Measurements from ENCODE around the gene NALCN.

Gene NALCN

DNA sequence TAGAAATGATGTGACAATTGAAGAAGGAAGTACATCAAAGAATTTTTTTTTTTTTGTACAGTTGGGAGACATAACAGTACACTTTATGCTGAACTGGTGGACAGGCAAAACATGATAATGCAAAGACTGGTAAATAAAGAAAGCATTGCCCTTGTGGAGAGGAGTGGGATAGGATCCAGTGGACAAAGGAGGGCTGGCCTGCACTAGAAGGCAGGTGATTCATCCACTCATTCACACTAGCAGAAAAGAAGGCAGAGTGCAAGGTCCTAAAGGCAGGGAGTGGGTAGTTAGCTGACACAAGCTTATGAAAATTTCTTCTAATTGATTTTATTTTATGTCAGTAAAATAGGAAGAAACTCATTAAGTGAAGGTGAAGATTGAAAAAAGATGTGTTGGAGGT lies 17.6 kb upstream of the NALCN start:
- no peaks in the 10 kb centered on the region for H3K4me1 ChIP-seq (ENCODE audit: insufficient read depth, insufficient read length)
- no peaks in the 10 kb centered on the region for H3K27me3 ChIP-seq (ENCODE audit: insufficient read depth, insufficient read length)
- H3K9ac ChIP-seq (ENCODE audit: insufficient read length, low read depth): no peak overlapping the region
- no peak overlapping the region for H3K4me3 ChIP-seq (ENCODE audit: insufficient read length, low read depth)
- no peak for TF ChIP-seq ZNF274 (IDR thresholded peaks at IDR 0.05; ENCODE audit: low read depth, low read length)
- TF ChIP-seq SUZ12 (IDR thresholded peaks at IDR 0.05; ENCODE audit: extremely low read depth, insufficient read depth, insufficient read length): no peak
- no peak for TF ChIP-seq YY1 (IDR thresholded peaks at IDR 0.05; ENCODE audit: insufficient read depth, insufficient read length)
- no peaks in the 10 kb centered on the region for H3K9me3 ChIP-seq (ENCODE audit: insufficient read depth, low read length)
- no peaks in the 10 kb centered on the region for H3K36me3 ChIP-seq (ENCODE audit: insufficient read depth, insufficient read length, low read length)
- DNase-seq (ENCODE audit: low read depth, low spot score): no peak

DNA sequence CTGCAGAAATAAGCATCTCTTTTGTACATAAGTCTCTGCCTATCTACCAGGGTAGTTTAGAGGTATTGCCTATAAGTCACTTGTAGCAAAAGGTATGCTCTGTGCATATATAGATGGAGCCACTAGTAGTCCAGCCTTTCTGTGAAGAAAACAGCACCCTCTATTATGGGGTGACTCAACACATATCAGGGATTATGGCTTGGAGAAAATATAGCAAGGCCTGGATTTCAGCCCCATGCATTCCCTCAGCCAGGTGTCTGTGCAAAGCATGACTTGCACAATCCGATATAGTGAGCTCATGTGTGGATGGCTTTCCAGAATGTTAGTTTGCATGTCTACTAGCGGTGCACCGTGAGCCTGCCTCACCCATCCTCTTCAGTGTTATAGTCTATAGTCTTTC lies 13.4 kb upstream of the NALCN start:
- DNase-seq (ENCODE audit: low read depth, low spot score): no peak
- H3K4me1 ChIP-seq (ENCODE audit: insufficient read depth, insufficient read length): no peaks in the 10 kb centered on the region
- H3K9me3 ChIP-seq (ENCODE audit: insufficient read depth, low read length): no peaks in the 10 kb centered on the region
- H3K9ac ChIP-seq (ENCODE audit: insufficient read length, low read depth): no peak overlapping the region
- H3K36me3 ChIP-seq (ENCODE audit: insufficient read depth, insufficient read length, low read length): no peaks in the 10 kb centered on the region
- H3K27me3 ChIP-seq (ENCODE audit: insufficient read depth, insufficient read length): no peaks in the 10 kb centered on the region
- no peak overlapping the region for H3K4me3 ChIP-seq (ENCODE audit: insufficient read length, low read depth)
- TF ChIP-seq ZNF274 (IDR thresholded peaks at IDR 0.05; ENCODE audit: low read depth, low read length): no peak
- no peak for TF ChIP-seq SUZ12 (IDR thresholded peaks at IDR 0.05; ENCODE audit: extremely low read depth, insufficient read depth, insufficient read length)
- no peak for TF ChIP-seq YY1 (IDR thresholded peaks at IDR 0.05; ENCODE audit: insufficient read depth, insufficient read length)

DNA sequence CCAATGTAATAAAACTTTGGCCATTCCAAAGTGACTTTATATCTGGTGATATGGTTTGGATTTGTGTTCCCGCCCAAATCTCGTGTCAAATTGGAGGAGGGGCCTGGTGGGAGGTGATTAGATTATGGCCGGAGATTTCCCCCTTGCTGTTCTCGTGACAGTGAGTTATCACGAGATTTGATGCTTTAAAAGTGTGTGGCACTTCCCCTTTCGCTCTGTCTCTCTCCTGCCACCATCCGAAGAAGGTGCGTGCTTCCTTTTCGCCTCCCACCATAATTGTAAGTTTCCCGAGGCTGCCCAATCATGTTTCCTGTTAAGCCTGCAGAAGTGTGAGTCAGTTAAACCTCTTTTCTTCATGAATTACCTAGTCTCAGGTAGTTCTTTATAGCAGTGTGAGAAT lies 9.3 kb upstream of the NALCN start:
- H3K9ac ChIP-seq (ENCODE audit: insufficient read length, low read depth): no peak overlapping the region
- no peaks in the 10 kb centered on the region for H3K36me3 ChIP-seq (ENCODE audit: insufficient read depth, insufficient read length, low read length)
- TF ChIP-seq SUZ12 (IDR thresholded peaks at IDR 0.05; ENCODE audit: extremely low read depth, insufficient read depth, insufficient read length) (no peak), ZNF274 (IDR thresholded peaks at IDR 0.05; ENCODE audit: low read depth, low read length) (no peak), YY1 (IDR thresholded peaks at IDR 0.05; ENCODE audit: insufficient read depth, insufficient read length) (no peak)

DNA sequence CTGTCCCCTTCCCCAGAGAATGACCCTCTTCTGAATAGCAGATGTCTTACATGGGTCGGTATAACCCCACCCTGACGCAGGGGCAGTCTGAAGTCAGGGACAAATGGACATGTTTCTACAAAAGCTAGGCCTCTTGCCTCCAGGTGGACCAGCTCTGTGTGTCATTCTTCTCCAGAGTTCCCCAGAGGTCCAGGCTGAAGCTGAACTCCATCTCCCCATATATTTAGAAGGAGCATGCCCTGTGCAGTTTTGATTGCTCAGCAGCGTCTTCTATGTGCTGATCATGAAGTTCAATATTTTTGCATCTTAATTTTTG lies 8.8 kb upstream of the NALCN start:
- Histone ChIP-seq H3K9ac (ENCODE audit: insufficient read length, low read depth) (no peak overlapping the region), H3K4me1 (ENCODE audit: insufficient read depth, insufficient read length) (no peaks in the 10 kb centered on the region), H3K9me3 (ENCODE audit: insufficient read depth, low read length) (no peaks in the 10 kb centered on the region), H3K4me3 (ENCODE audit: insufficient read length, low read depth) (no peak overlapping the region), H3K27me3 (ENCODE audit: insufficient read depth, insufficient read length) (no peaks in the 10 kb centered on the region), H3K36me3 (ENCODE audit: insufficient read depth, insufficient read length, low read length) (no peaks in the 10 kb centered on the region)
- DNase-seq (ENCODE audit: low read depth, low spot score): no peak
- TF ChIP-seq YY1 (IDR thresholded peaks at IDR 0.05; ENCODE audit: insufficient read depth, insufficient read length) (no peak), SUZ12 (IDR thresholded peaks at IDR 0.05; ENCODE audit: extremely low read depth, insufficient read depth, insufficient read length) (no peak), ZNF274 (IDR thresholded peaks at IDR 0.05; ENCODE audit: low read depth, low read length) (no peak)

More for the DNA sequence above, 9.3 kb upstream of the NALCN start:
- Histone ChIP-seq H3K9me3 (ENCODE audit: insufficient read depth, low read length) (no peaks in the 10 kb centered on the region), H3K4me1 (ENCODE audit: insufficient read depth, insufficient read length) (no peaks in the 10 kb centered on the region), H3K27me3 (ENCODE audit: insufficient read depth, insufficient read length) (no peaks in the 10 kb centered on the region), H3K4me3 (ENCODE audit: insufficient read length, low read depth) (no peak overlapping the region)
- no peak for DNase-seq (ENCODE audit: low read depth, low spot score)

DNA sequence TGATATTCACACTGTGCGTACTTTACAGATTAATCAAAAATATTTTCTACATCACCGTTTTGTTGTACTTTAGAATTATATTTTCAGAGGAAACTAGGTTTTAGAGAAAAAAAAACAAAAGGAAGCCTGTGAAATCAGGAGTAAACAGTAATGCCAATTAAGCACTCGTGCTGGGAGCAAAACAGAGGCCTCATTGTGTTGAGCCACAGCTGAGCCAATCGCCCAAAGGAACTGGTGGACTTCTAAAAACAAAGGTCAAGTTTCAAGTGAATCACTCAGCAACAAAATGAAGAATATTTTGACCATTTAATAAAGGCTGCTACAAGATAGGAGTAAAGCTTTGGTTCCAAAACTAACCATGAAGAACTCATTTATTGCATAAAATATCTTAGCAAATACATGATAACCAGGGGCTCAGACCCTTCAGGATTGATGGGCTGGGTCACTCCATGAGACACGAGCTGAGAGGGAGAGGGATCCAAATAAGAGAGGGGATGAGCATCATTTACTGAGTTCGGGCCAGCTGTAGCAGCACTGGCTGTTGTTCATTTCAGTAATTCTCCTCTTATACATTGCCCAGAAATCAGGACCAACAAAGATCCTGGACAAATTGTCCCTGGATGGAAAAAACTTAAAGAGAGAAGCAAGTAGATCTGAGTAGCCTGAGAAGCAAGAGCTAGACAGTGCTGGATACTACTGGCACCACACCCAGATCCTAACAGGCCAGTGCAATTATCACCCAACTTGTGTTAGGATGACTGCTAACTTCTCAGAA lies 8.3 kb upstream of the NALCN start:
- Histone ChIP-seq H3K27me3 (ENCODE audit: insufficient read depth, insufficient read length) (no peaks in the 10 kb centered on the region), H3K9me3 (ENCODE audit: insufficient read depth, low read length) (no peaks in the 10 kb centered on the region), H3K4me1 (ENCODE audit: insufficient read depth, insufficient read length) (no peaks in the 10 kb centered on the region), H3K36me3 (ENCODE audit: insufficient read depth, insufficient read length, low read length) (no peaks in the 10 kb centered on the region), H3K9ac (ENCODE audit: insufficient read length, low read depth) (no peak overlapping the region), H3K4me3 (ENCODE audit: insufficient read length, low read depth) (no peak overlapping the region)
- TF ChIP-seq SUZ12 (IDR thresholded peaks at IDR 0.05; ENCODE audit: extremely low read depth, insufficient read depth, insufficient read length) (no peak), YY1 (IDR thresholded peaks at IDR 0.05; ENCODE audit: insufficient read depth, insufficient read length) (no peak), ZNF274 (IDR thresholded peaks at IDR 0.05; ENCODE audit: low read depth, low read length) (no peak)
- no peak for DNase-seq (ENCODE audit: low read depth, low spot score)

DNA sequence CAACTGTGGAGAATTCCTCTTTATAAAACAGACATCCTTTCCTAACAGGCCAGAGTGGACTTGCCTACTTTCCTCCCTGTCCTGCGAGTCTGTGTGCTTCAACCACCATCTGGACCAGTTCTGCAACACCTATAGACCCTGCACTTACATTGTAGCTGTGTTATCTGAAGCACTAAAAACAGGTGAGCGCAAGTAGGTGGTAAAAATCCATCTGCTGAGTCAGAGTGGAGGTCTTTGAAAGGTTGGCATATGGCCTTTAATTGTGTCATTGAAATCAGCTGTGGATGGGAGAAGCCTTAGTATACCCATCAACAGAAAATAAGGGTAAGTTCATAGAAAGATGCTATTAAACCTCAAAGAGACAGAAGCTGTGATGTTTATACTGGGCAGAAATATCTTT lies 7.6 kb upstream of the NALCN start:
- H3K9me3 ChIP-seq (ENCODE audit: insufficient read depth, low read length): no peaks in the 10 kb centered on the region
- no peak for DNase-seq (ENCODE audit: low read depth, low spot score)
- no peaks in the 10 kb centered on the region for H3K4me1 ChIP-seq (ENCODE audit: insufficient read depth, insufficient read length)
- no peaks in the 10 kb centered on the region for H3K36me3 ChIP-seq (ENCODE audit: insufficient read depth, insufficient read length, low read length)
- H3K4me3 ChIP-seq (ENCODE audit: insufficient read length, low read depth): no peak overlapping the region
- TF ChIP-seq YY1 (IDR thresholded peaks at IDR 0.05; ENCODE audit: insufficient read depth, insufficient read length) (no peak), ZNF274 (IDR thresholded peaks at IDR 0.05; ENCODE audit: low read depth, low read length) (no peak), SUZ12 (IDR thresholded peaks at IDR 0.05; ENCODE audit: extremely low read depth, insufficient read depth, insufficient read length) (no peak)
- H3K9ac ChIP-seq (ENCODE audit: insufficient read length, low read depth): no peak overlapping the region
- H3K27me3 ChIP-seq (ENCODE audit: insufficient read depth, insufficient read length): no peaks in the 10 kb centered on the region

DNA sequence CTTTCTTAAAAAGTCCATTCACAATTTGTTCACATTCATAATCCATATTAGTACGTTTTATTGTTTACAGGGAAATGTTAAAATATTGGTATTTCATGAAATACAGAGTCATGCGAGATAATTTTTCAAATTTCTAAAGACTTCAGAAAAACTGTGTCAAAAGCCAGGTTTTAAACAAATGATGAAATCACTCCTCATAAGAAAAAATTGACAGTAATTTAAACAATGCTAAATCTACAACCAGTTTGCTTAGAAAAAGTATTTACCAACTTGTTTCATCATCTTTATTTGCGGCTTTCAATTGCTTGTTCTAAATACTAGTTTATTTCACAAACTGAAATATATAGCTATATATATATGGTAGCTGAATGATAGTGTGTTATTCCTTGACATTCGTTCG lies 1.2 kb upstream of the NALCN start:
- Histone ChIP-seq H3K36me3 (ENCODE audit: insufficient read depth, insufficient read length, low read length) (no peaks in the 10 kb centered on the region), H3K27me3 (ENCODE audit: insufficient read depth, insufficient read length) (peaks cover 36% of the 10 kb centered on the region), H3K4me1 (ENCODE audit: insufficient read depth, insufficient read length) (no peaks in the 10 kb centered on the region), H3K9me3 (ENCODE audit: insufficient read depth, low read length) (no peaks in the 10 kb centered on the region), H3K4me3 (ENCODE audit: insufficient read length, low read depth) (no peak overlapping the region), H3K9ac (ENCODE audit: insufficient read length, low read depth) (no peak overlapping the region)
- no peak for DNase-seq (ENCODE audit: low read depth, low spot score)
- no peak for TF ChIP-seq ZNF274 (IDR thresholded peaks at IDR 0.05; ENCODE audit: low read depth, low read length)
- no peak for TF ChIP-seq SUZ12 (IDR thresholded peaks at IDR 0.05; ENCODE audit: extremely low read depth, insufficient read depth, insufficient read length)
- TF ChIP-seq YY1 (IDR thresholded peaks at IDR 0.05; ENCODE audit: insufficient read depth, insufficient read length): no peak
